Spinal cord (tissue), 10 donors: ENCODE results near the gene FBLN1. TPM values are rescaled to one million over a fixed set of nuclear protein-coding genes. Genes with fewer than 3 reads are reported as not detected.

Experiments used
- DNase-seq, 6 donors: peaks; one replicate each; pipeline versions ENCODE4 v3.0.0 to v3.0.0-alpha.2; 2013 to 2015; ENCODE audit warnings: low spot score in 6 of 6, low read depth in 4 of 6
- H3K27ac ChIP-seq: one replicate; pipeline ENCODE4 v1.5.1; 2013; ENCODE audit warnings: low read depth, low read length, control low read depth
- H3K27me3 ChIP-seq: one replicate; pipeline ENCODE4 v1.6.1; 2013; ENCODE audit warnings: low read length; ENCODE audit not compliant: control insufficient read depth, insufficient read depth
- H3K36me3 ChIP-seq: one replicate; pipeline ENCODE4 v1.6.1; 2013; ENCODE audit warnings: low read length; ENCODE audit not compliant: control insufficient read depth, insufficient read depth
- H3K4me1 ChIP-seq: one replicate; pipeline ENCODE4 v1.6.1; 2013; ENCODE audit warnings: low read length; ENCODE audit not compliant: control insufficient read depth, insufficient read depth
- H3K4me3 ChIP-seq: one replicate; pipeline ENCODE4 v1.5.1; 2013; ENCODE audit warnings: low read depth, low read length, control low read depth
- H3K9me3 ChIP-seq: one replicate; pipeline ENCODE4 v1.6.1; 2013; ENCODE audit warnings: low read length; ENCODE audit not compliant: control insufficient read depth, insufficient read depth
- WGBS: methylation state at CpG from one replicate; pipeline ENCODE4 v1.1.5; 2013; ENCODE audit warnings: missing lambda C conversion rate; ENCODE audit not compliant: insufficient coverage; 5-methylcytosine and 5-hydroxymethylcytosine counted together
- polyA plus RNA-seq, 2 donors: library from polyadenylated mRNA; unstranded; fragments of 120-200 nt; gene quantifications; one replicate each; pipeline ENCODE4 v1.2.1, GENCODE V29; 2013; ENCODE audit not compliant: insufficient read length in 2 of 2
- total RNA-seq, 2 donors: library from RNA; depleted of rRNA in 1 of 2; stranded (reverse); fragments of 120-200 nt in 1 of 2; fragments of >200 nt in 1 of 2; gene quantifications; one replicate each; pipeline versions ENCODE4 v1.2.3 to v1.2.4, GENCODE V29; 2013 to 2014
- donor health status: healthy.

Gene FBLN1
- total and polyA plus RNA-seq, 4 donors = 69.4 to 260 (median 132) TPM

DNA sequence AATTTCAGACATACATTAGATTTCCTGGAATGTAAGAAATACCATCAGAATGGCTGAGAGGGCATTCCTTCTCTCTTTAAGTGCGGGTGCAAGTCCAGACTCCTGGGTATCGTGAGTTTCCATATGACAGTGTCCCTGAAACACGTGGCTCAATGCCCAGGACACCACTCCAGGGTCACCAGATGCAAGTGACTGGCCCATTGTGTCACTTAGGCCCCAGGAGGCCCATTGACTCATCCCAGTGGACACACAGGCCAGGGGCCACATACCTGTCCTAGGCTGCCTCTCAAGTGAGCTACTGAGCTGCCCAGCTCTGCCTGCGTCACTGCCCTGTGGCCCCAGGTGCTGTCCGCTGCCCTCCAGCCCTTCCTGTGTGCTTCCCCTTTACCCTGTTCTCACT is 18.5 kb downstream of the FBLN1 start:
- WGBS = 89% methylated on average over 5 of the region's 5 CpGs
- Histone ChIP-seq H3K4me1 (peaks cover 10% of the 10 kb centered on the region), H3K27ac (no peak overlapping the region), H3K27me3 (no peaks in the 10 kb centered on the region), H3K9me3 (no peaks in the 10 kb centered on the region), H3K4me3 (no peak overlapping the region), H3K36me3 (peaks cover 47% of the 10 kb centered on the region)
- DNase-seq = no peak

DNA sequence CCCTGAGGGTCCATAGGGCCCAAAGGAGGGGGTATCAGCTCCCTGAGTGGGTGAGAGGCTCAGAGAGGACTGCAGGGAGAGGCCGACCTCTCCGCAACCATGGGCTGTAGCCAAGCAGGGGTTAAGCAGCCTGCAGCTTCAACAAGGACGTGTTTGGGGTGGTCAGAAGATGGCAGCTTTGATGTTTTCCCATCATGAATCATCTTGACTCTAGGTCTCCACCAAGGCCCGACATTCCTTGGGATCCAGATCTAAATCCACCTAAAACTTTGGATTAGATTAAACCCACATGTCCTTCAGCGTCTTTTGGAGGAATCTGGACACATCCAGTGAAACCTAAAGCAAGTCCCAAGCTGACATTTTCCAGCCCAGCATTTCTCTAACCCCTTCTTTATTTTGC is 19.8 kb downstream of the FBLN1 start:
- H3K27ac ChIP-seq = no peak overlapping the region
- H3K4me3 ChIP-seq = no peak overlapping the region
- no peaks in the 10 kb centered on the region for H3K4me1 ChIP-seq
- whole genome bisulfite sequencing = 95% methylated on average over 4 of the region's 5 CpGs
- no peaks in the 10 kb centered on the region for H3K27me3 ChIP-seq
- H3K9me3 ChIP-seq = no peaks in the 10 kb centered on the region
- DNase-seq = no peak
- peaks cover 46% of the 10 kb centered on the region for H3K36me3 ChIP-seq

DNA sequence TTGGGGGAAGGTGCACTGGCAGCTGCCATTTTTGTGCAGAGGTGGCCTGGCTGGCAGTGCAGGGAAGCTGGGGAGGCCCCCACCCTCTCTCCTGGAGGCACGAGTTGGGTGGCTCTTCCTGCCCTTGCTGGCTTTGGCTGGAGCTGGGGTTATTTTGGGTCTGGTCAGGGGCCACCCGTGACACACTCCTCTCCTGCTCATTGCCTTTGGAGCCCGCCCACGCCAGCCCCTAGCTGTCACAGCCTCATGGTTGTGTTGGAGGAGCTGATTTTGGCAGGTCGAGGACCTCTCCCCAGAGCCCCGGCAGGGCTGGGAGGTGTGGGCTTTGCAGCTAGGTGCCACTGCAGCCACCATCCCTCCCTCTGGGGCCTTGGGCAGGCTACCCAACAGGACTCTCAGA is 21.5 kb downstream of the FBLN1 start:
- Histone ChIP-seq H3K27ac (no peak overlapping the region), H3K4me1 (no peaks in the 10 kb centered on the region), H3K27me3 (no peaks in the 10 kb centered on the region), H3K9me3 (no peaks in the 10 kb centered on the region), H3K4me3 (no peak overlapping the region), H3K36me3 (peaks cover 54% of the 10 kb centered on the region)
- DNase-seq = no peak
- 80% methylated on average over 5 of the region's 6 CpGs for WGBS

DNA sequence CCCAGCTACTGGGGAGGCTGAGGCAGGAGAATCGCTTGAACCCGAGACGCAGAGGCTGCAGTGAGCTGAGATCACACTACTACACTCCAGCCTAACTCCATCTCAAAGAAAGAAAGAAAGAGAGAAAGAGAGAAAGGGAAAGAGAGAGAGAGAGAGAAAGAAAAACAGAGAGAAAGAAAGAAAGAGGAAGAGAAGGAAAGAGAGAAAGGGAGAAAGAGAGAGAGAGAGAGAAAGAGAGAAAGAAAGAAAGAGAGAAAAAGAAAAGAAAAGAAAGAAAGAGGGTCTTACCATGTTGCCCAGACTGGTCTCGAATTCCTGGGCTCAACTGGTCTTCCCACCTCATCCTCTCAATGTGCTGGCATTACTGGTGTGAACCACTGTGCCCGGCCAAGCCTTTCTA is 22.3 kb downstream of the FBLN1 start:
- Histone ChIP-seq H3K9me3 (no peaks in the 10 kb centered on the region), H3K36me3 (peaks cover 49% of the 10 kb centered on the region), H3K4me3 (no peak overlapping the region), H3K27ac (no peak overlapping the region), H3K27me3 (no peaks in the 10 kb centered on the region), H3K4me1 (no peaks in the 10 kb centered on the region)
- 100% methylated on average over 2 of the region's 5 CpGs for WGBS
- no peak for DNase-seq

DNA sequence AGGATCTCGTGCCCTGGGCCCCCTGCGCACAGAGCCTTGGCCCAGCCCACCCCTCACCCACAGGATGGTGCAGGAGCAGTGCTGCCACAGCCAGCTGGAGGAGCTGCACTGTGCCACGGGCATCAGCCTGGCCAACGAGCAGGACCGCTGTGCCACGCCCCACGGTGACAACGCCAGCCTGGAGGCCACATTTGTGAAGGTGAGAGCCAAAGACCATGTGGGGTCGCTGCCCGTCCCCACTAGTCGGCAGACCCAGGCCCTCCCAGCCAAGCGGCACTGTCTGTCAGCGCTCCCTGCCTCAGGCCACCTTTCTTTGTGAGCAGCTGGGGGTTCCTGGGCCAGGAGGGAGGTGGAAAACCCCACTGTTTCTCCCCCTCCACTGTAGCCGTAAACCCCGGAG is 22.8 kb downstream of the FBLN1 start:
- Histone ChIP-seq H3K4me3 (no peak overlapping the region), H3K36me3 (peaks cover 46% of the 10 kb centered on the region), H3K9me3 (no peaks in the 10 kb centered on the region), H3K4me1 (no peaks in the 10 kb centered on the region), H3K27me3 (no peaks in the 10 kb centered on the region), H3K27ac (no peak overlapping the region)
- no peak for DNase-seq
- WGBS = 91% methylated on average over 15 of the region's 15 CpGs

- H3K27me3 ChIP-seq = no peaks in the 10 kb centered on the region
- no peak overlapping the region for H3K27ac ChIP-seq
- no peak overlapping the region for H3K4me3 ChIP-seq
- H3K36me3 ChIP-seq = peaks cover 45% of the 10 kb centered on the region
- no peak for DNase-seq
- H3K9me3 ChIP-seq = no peaks in the 10 kb centered on the region
- no peaks in the 10 kb centered on the region for H3K4me1 ChIP-seq
- WGBS = 100% methylated on average over 4 of the region's 8 CpGs
These were observed 23.6 kb downstream of the FBLN1 start for GRCh38 chr22:45526281-45526680.

GRCh38 chr22:45526768-45527360 is 24.2 kb downstream of the FBLN1 start:
- Histone ChIP-seq H3K4me1 (no peaks in the 10 kb centered on the region), H3K36me3 (peaks cover 44% of the 10 kb centered on the region), H3K27me3 (no peaks in the 10 kb centered on the region), H3K9me3 (no peaks in the 10 kb centered on the region), H3K4me3 (no peak overlapping the region), H3K27ac (no peak overlapping the region)
- 92% methylated on average over 5 of the region's 10 CpGs for WGBS
- DNase-seq = no peak

- no peaks in the 10 kb centered on the region for H3K27me3 ChIP-seq
- WGBS = 92% methylated on average over 6 of the region's 6 CpGs
- DNase-seq = no peak
- H3K4me1 ChIP-seq = no peaks in the 10 kb centered on the region
- H3K4me3 ChIP-seq = no peak overlapping the region
- no peak overlapping the region for H3K27ac ChIP-seq
- peaks cover 46% of the 10 kb centered on the region for H3K36me3 ChIP-seq
- no peaks in the 10 kb centered on the region for H3K9me3 ChIP-seq
These were observed 24.8 kb downstream of the FBLN1 start for GRCh38 chr22:45527456-45527855.

DNA sequence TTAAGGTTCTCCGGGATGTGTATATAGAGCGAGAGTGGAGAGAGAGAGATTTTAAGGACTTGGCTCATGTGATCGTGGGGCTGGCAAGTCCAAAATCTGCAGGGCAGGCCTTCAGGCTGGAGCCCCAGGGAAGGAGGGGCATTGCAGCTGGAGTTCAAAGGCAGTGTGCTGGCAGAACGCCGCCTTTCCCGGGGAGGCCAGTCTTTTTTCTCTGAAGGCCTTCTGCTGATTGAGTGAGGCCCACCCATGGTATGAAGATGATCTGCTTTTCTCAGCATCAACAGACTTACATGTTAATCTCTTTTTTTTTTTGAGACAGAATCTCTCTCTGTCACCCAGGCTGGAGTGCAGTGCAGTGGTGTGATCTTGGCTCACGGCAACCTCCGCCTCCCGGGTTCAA is 25.4 kb downstream of the FBLN1 start:
- H3K9me3 ChIP-seq = no peaks in the 10 kb centered on the region
- no peak for DNase-seq
- no peak overlapping the region for H3K4me3 ChIP-seq
- peaks cover 50% of the 10 kb centered on the region for H3K36me3 ChIP-seq
- H3K27ac ChIP-seq = no peak overlapping the region
- WGBS = 70% methylated on average over 3 of the region's 9 CpGs
- no peaks in the 10 kb centered on the region for H3K27me3 ChIP-seq
- no peaks in the 10 kb centered on the region for H3K4me1 ChIP-seq

- WGBS = 97% methylated on average over 8 of the region's 11 CpGs
- Histone ChIP-seq H3K9me3 (no peaks in the 10 kb centered on the region), H3K27me3 (no peaks in the 10 kb centered on the region), H3K4me3 (no peak overlapping the region), H3K27ac (no peak overlapping the region), H3K36me3 (peaks cover 51% of the 10 kb centered on the region), H3K4me1 (peaks cover 7% of the 10 kb centered on the region)
- no peak for DNase-seq
These were observed 26.4 kb downstream of the FBLN1 start for GRCh38 chr22:45529105-45529504.
